GM23338 (cell line): Measurements from ENCODE around the gene OR4D2. TPM values are rescaled to one million over a fixed set of nuclear protein-coding genes. Genes with fewer than 3 reads are reported as not detected.
"Not testable (repeated sequence)": the region's sequence is repeated elsewhere in the genome, so short reads cannot be mapped to it uniquely, and the experiment has no call there.

ENCODE experiments used
- ATAC-seq: fragments of 200-7000 bp; cut with Tn5 transposase; 3 replicates; pipeline ENCODE4 v1.9.1; 2020
- DNase-seq: peaks from one replicate; pipeline ENCODE4 v3.0.0-alpha.2; 2015; ENCODE audit warnings: low spot score
- H2AFZ ChIP-seq: fragments of 200-600 bp; sonication (generic); 2 replicates; pipeline ENCODE4 v1.8.0; 2016; ENCODE audit warnings: antibody characterized with exemption, mild to moderate bottlenecking, moderate library complexity
- H3F3A ChIP-seq: fragments of 200-600 bp; sonication (generic); replicated peaks from 2 replicates; pipeline ENCODE4 v1.8.0; 2017; ENCODE audit warnings: antibody characterized with exemption, mixed run types, low read depth
- H3K27ac ChIP-seq: fragments of 200-600 bp; sonication (generic); 2 replicates; pipeline ENCODE4 v1.6.1; 2016; ENCODE audit warnings: low read depth
- H3K27me3 ChIP-seq: fragments of 200-600 bp; sonication (generic); 2 replicates; pipeline ENCODE4 v1.8.0; 2016; ENCODE audit warnings: mild to moderate bottlenecking, mixed run types, moderate library complexity; ENCODE audit not compliant: insufficient read depth
- H3K36me3 ChIP-seq: fragments of 200-600 bp; sonication (generic); 2 replicates; pipeline ENCODE4 v1.8.0; 2016; ENCODE audit warnings: mild to moderate bottlenecking; ENCODE audit not compliant: insufficient read depth
- H3K4me1 ChIP-seq: fragments of 200-600 bp; sonication (generic); 2 replicates; pipeline ENCODE4 v1.8.0; 2016; ENCODE audit warnings: mild to moderate bottlenecking, moderate library complexity; ENCODE audit not compliant: insufficient read depth
- H3K4me2 ChIP-seq: fragments of 200-600 bp; sonication (generic); 2 replicates; pipeline ENCODE4 v1.7.1; 2017; ENCODE audit warnings: mixed run types
- H3K4me3 ChIP-seq: fragments of 200-600 bp; sonication (generic); 2 replicates; pipeline ENCODE4 v1.6.1; 2016; ENCODE audit warnings: mixed run types
- H3K79me2 ChIP-seq: fragments of 200-600 bp; sonication (generic); replicated peaks from 2 replicates; pipeline ENCODE4 v1.8.0; 2017; ENCODE audit warnings: mild to moderate bottlenecking; ENCODE audit not compliant: insufficient read depth
- H3K9me2 ChIP-seq: fragments of 200-600 bp; sonication (generic); 2 replicates; pipeline ENCODE4 v1.8.0; 2017; ENCODE audit not compliant: insufficient read depth
- H4K20me1 ChIP-seq: fragments of 200-600 bp; sonication (generic); replicated peaks from 2 replicates; pipeline ENCODE4 v1.8.0; 2017; ENCODE audit warnings: mild to moderate bottlenecking; ENCODE audit not compliant: insufficient read depth
- H3K27ac Mint-ChIP-seq: 2 replicates; pipeline ENCODE4 v1.8.0; 2020; ENCODE audit warnings: inconsistent platforms, mild to moderate bottlenecking, moderate library complexity, mixed read lengths
- H3K27me3 Mint-ChIP-seq: 3 replicates; pipeline ENCODE4 v1.8.0; 2022; ENCODE audit warnings: low read depth, mild to moderate bottlenecking, moderate library complexity, mixed read lengths, inconsistent platforms; ENCODE audit not compliant: insufficient read depth, poor library complexity
- H3K36me3 Mint-ChIP-seq: 3 replicates; pipeline ENCODE4 v1.8.0; 2021; ENCODE audit warnings: low read depth, mild to moderate bottlenecking, inconsistent platforms, moderate library complexity, mixed read lengths
- H3K4me1 Mint-ChIP-seq: 3 replicates; pipeline ENCODE4 v1.8.0; 2020; ENCODE audit warnings: mild to moderate bottlenecking, inconsistent platforms, mixed read lengths
- H3K4me3 Mint-ChIP-seq: 3 replicates; pipeline ENCODE4 v1.8.0; 2021; ENCODE audit warnings: moderate library complexity, mild to moderate bottlenecking, inconsistent platforms, mixed read lengths
- H3K9me3 Mint-ChIP-seq: 3 replicates; pipeline ENCODE4 v1.8.0; 2020; ENCODE audit warnings: moderate library complexity, mild to moderate bottlenecking, inconsistent platforms, mixed read lengths
- CREB1 ChIP-seq: fragments of 250-450 bp; sonication (Bioruptor Pico); IDR thresholded peaks from 2 replicates; pipeline ENCODE4 v1.5.0; 2020; ENCODE audit warnings: low read depth, mild to moderate bottlenecking, moderate library complexity
- CTCF ChIP-seq, 2 experiments: fragments of 200-600 bp in 1 of 2; sonication (generic) in 1 of 2; conservative IDR thresholded peaks; 2 replicates each; pipeline versions ENCODE4 v1.5.1 to v1.6.1; 2016 to 2017; ENCODE audit warnings: antibody characterized with exemption in 2 of 2, low read depth in 2 of 2, mild to moderate bottlenecking in 2 of 2, moderate library complexity in 1 of 2
- EZH2 ChIP-seq: fragments of 200-600 bp; sonication (generic); IDR thresholded peaks from one replicate; pipeline ENCODE4 v1.8.0; 2017; ENCODE audit warnings: antibody characterized with exemption, mild to moderate bottlenecking, low read depth; ENCODE audit not compliant: unreplicated experiment
- EZH2phosphoT487 ChIP-seq: fragments of 200-600 bp; sonication (generic); IDR thresholded peaks from one replicate; pipeline ENCODE4 v1.8.1; 2018; ENCODE audit warnings: antibody characterized with exemption; ENCODE audit not compliant: unreplicated experiment
- JUNB ChIP-seq: IDR thresholded peaks from one replicate; pipeline ENCODE4 v1.6.1; 2016; ENCODE audit warnings: antibody characterized with exemption; ENCODE audit not compliant: unreplicated experiment
- NANOG ChIP-seq: IDR thresholded peaks from 2 replicates; pipeline ENCODE4 v1.6.1; 2016; ENCODE audit warnings: antibody characterized with exemption, borderline replicate concordance
- STAT1 ChIP-seq: IDR thresholded peaks from one replicate; pipeline ENCODE4 v1.6.1; 2016; ENCODE audit warnings: antibody characterized with exemption; ENCODE audit not compliant: unreplicated experiment
- ZNF114 ChIP-seq: fragments of 250-450 bp; sonication (Bioruptor Pico); IDR thresholded peaks from 2 replicates; pipeline ENCODE4 v1.5.0; 2020; ENCODE audit warnings: mild to moderate bottlenecking, moderate library complexity
- ZNF331 ChIP-seq: fragments of 250-450 bp; sonication (Bioruptor Pico); IDR thresholded peaks from 2 replicates; pipeline ENCODE4 v1.5.0; 2020; ENCODE audit warnings: low read depth, mild to moderate bottlenecking, moderate library complexity
- polyA plus RNA-seq: library from polyadenylated mRNA; unstranded; fragments of >200 nt; fragmentation: Nextera tagmentation; extraction: Ambion mirVana; gene quantifications from 2 replicates; pipeline ENCODE4 v1.2.1, GENCODE V29; 2016
- total RNA-seq: library from RNA; depleted of rRNA; stranded (reverse); fragments of >200 nt; shearing (Covaris generic); gene quantifications from 2 replicates; pipeline ENCODE4 v1.2.3, GENCODE V29; 2014
- TF ChIP-seq, protein P1 (sequence below): IDR thresholded peaks from one replicate; pipeline ENCODE4 v1.6.1; 2018; ENCODE audit warnings: antibody characterized with exemption; ENCODE audit not compliant: unreplicated experiment
- TF ChIP-seq, protein P2 (sequence below): IDR thresholded peaks from 2 replicates; pipeline ENCODE4 v1.6.1; 2016; ENCODE audit warnings: antibody characterized with exemption

OR4D2 gene
- total and polyA plus RNA-seq, 2 experiments from 2014 or later, result not detected

GRCh38 chr17:58141505-58141904 is 25.3 kb upstream of the OR4D2 start (continued):
- no peak for TF ChIP-seq EZH2
- TF ChIP-seq, protein P1, sequence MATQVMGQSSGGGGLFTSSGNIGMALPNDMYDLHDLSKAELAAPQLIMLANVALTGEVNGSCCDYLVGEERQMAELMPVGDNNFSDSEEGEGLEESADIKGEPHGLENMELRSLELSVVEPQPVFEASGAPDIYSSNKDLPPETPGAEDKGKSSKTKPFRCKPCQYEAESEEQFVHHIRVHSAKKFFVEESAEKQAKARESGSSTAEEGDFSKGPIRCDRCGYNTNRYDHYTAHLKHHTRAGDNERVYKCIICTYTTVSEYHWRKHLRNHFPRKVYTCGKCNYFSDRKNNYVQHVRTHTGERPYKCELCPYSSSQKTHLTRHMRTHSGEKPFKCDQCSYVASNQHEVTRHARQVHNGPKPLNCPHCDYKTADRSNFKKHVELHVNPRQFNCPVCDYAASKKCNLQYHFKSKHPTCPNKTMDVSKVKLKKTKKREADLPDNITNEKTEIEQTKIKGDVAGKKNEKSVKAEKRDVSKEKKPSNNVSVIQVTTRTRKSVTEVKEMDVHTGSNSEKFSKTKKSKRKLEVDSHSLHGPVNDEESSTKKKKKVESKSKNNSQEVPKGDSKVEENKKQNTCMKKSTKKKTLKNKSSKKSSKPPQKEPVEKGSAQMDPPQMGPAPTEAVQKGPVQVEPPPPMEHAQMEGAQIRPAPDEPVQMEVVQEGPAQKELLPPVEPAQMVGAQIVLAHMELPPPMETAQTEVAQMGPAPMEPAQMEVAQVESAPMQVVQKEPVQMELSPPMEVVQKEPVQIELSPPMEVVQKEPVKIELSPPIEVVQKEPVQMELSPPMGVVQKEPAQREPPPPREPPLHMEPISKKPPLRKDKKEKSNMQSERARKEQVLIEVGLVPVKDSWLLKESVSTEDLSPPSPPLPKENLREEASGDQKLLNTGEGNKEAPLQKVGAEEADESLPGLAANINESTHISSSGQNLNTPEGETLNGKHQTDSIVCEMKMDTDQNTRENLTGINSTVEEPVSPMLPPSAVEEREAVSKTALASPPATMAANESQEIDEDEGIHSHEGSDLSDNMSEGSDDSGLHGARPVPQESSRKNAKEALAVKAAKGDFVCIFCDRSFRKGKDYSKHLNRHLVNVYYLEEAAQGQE, result no peak
- no peak for TF ChIP-seq NANOG

DNA sequence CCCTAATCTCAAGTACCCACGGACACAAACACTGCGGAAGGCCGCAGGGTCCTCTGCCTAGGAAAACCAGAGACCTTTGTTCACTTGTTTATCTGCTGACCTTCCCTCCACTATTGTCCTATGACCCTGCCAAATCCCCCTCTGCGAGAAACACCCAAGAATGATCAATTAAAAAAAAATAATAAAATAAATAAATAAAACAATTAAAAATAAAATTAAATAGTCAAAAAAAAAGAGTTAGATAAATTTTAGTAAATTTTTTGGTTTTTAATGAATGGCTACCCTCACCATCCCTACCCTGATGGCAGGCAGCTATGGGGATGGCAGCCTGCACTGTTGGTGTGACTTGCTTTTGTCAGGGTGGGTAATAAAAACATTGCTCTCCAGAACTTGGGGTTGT is 23.4 kb upstream of the OR4D2 start:
- not testable (repeated sequence) for H3K4me3 ChIP-seq, H3K27ac ChIP-seq, H2AFZ ChIP-seq, H4K20me1 ChIP-seq, H3K9me2 ChIP-seq, H3K4me1 ChIP-seq, H3K36me3 Mint-ChIP-seq, ATAC-seq, H3K4me3 Mint-ChIP-seq, H3K27me3 Mint-ChIP-seq, H3K4me1 Mint-ChIP-seq, DNase-seq, H3K79me2 ChIP-seq, H3F3A ChIP-seq, H3K4me2 ChIP-seq, H3K36me3 ChIP-seq, H3K27ac Mint-ChIP-seq, H3K27me3 ChIP-seq
- peaks cover 27% of the 10 kb centered on the region for H3K9me3 Mint-ChIP-seq

GRCh38 chr17:58144801-58145200 is 22.0 kb upstream of the OR4D2 start:
- ATAC-seq (no peak), DNase-seq (no peak)
- H3K4me3 Mint-ChIP-seq, result no peak overlapping the region
- H3K36me3 Mint-ChIP-seq, result peaks cover 4% of the 10 kb centered on the region; the same call in 2 of the 3 replicates
- no peak overlapping the region for H3K27ac Mint-ChIP-seq
- Histone ChIP-seq H4K20me1 (no peaks in the 10 kb centered on the region), H3K79me2 (no peaks in the 10 kb centered on the region), H3K9me2 (no peaks in the 10 kb centered on the region), H3K27ac (no peak overlapping the region), H3K27me3 (no peaks in the 10 kb centered on the region), H3K4me1 (no peaks in the 10 kb centered on the region), H3K4me2 (no peak overlapping the region), H2AFZ (no peak overlapping the region), H3F3A (no peaks in the 10 kb centered on the region), H3K36me3 (no peaks in the 10 kb centered on the region), H3K4me3 (no peak overlapping the region)
- peaks cover 27% of the 10 kb centered on the region for H3K9me3 Mint-ChIP-seq
- H3K27me3 Mint-ChIP-seq, result peaks cover 3% of the 10 kb centered on the region
- peaks cover 3% of the 10 kb centered on the region; the same call in 2 of the 3 replicates for H3K4me1 Mint-ChIP-seq
- TF ChIP-seq EZH2phosphoT487, result no peak
- no peak for TF ChIP-seq ZNF114 (CRISPR knock-in tag)
- no peak for TF ChIP-seq ZNF331 (CRISPR knock-in tag)
- TF ChIP-seq NANOG, result no peak
- TF ChIP-seq, protein P2, sequence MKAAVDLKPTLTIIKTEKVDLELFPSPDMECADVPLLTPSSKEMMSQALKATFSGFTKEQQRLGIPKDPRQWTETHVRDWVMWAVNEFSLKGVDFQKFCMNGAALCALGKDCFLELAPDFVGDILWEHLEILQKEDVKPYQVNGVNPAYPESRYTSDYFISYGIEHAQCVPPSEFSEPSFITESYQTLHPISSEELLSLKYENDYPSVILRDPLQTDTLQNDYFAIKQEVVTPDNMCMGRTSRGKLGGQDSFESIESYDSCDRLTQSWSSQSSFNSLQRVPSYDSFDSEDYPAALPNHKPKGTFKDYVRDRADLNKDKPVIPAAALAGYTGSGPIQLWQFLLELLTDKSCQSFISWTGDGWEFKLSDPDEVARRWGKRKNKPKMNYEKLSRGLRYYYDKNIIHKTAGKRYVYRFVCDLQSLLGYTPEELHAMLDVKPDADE, result no peak
- no peak for TF ChIP-seq EZH2
- no peak for TF ChIP-seq JUNB
- TF ChIP-seq CTCF (conservative IDR thresholded peaks at IDR 0.05; ENCODE audit: low read depth in 2 of 2), result no peak
- TF ChIP-seq CREB1 (CRISPR knock-in tag), result no peak
- TF ChIP-seq STAT1, result no peak
- TF ChIP-seq, protein P1, result no peak
